Type B pancreatic cell (in vitro differentiated cells): ENCODE data around the gene SLC46A2. TPM values are rescaled to one million over a fixed set of nuclear protein-coding genes. Genes with fewer than 3 reads are reported as not detected.

ENCODE experiments used
- DNase-seq: peaks from one replicate; pipeline ENCODE4 v3.0.0; 2021; ENCODE audit warnings: mixed read lengths; ENCODE audit not compliant: unreplicated experiment; ENCODE audit errors: extremely low spot score
- H3K27ac Mint-ChIP-seq: 2 replicates; pipeline ENCODE4 v1.8.0; 2021; ENCODE audit warnings: mild to moderate bottlenecking, mixed read lengths
- H3K27me3 Mint-ChIP-seq: 2 replicates; pipeline ENCODE4 v1.8.0; 2021; ENCODE audit warnings: mixed read lengths
- H3K36me3 Mint-ChIP-seq: 2 replicates; pipeline ENCODE4 v1.8.0; 2021; ENCODE audit warnings: mixed read lengths
- H3K4me1 Mint-ChIP-seq: one replicate; pipeline ENCODE4 v1.8.0; 2021; ENCODE audit warnings: mixed read lengths; ENCODE audit not compliant: unreplicated experiment
- H3K4me3 Mint-ChIP-seq: 2 replicates; pipeline ENCODE4 v1.8.0; 2021; ENCODE audit warnings: mild to moderate bottlenecking, mixed read lengths
- H3K9me3 Mint-ChIP-seq: 2 replicates; pipeline ENCODE4 v1.8.0; 2021; ENCODE audit warnings: mixed read lengths
- CTCF ChIP-seq: fragments of 200-600 bp; sonication (generic); conservative IDR thresholded peaks from 2 replicates; pipeline ENCODE4 v1.5.0; 2021; ENCODE audit warnings: antibody characterized with exemption, mild to moderate bottlenecking
- total RNA-seq: library from RNA; stranded (reverse); gene quantifications from 2 replicates; pipeline ENCODE4 v1.2.1, GENCODE V29; 2021; ENCODE audit warnings: low replicate concordance

The SLC46A2 gene
- total RNA-seq, 1 donor from 2014 or later = not detected

GRCh38 chr9:112885324-112885723, 5.4 kb downstream of the SLC46A2 start:
- H3K9me3 Mint-ChIP-seq = no peaks in the 10 kb centered on the region
- peaks cover 17% of the 10 kb centered on the region for H3K27me3 Mint-ChIP-seq
- H3K27ac Mint-ChIP-seq = peak overlapping the region; percentile 88
- DNase-seq = no peak
- TF ChIP-seq CTCF = no peak
- peaks cover 4% of the 10 kb centered on the region for H3K36me3 Mint-ChIP-seq
- no peak overlapping the region for H3K4me3 Mint-ChIP-seq
- peaks cover 11% of the 10 kb centered on the region for H3K4me1 Mint-ChIP-seq

GRCh38 chr9:112884721-112885120, 6.0 kb downstream of the SLC46A2 start:
- no peak for DNase-seq
- Mint-ChIP-seq H3K9me3 (no peaks in the 10 kb centered on the region), H3K4me1 (peaks cover 11% of the 10 kb centered on the region), H3K4me3 (peak overlapping the region; percentile 34), H3K27ac (peak overlapping the region; percentile 88), H3K36me3 (peaks cover 4% of the 10 kb centered on the region), H3K27me3 (peaks cover 11% of the 10 kb centered on the region)
- no peak for TF ChIP-seq CTCF

- Mint-ChIP-seq H3K36me3 (peaks cover 4% of the 10 kb centered on the region), H3K27ac (peak overlapping the region; percentile 88), H3K4me3 (peak overlapping the region; percentile 34), H3K27me3 (peaks cover 5% of the 10 kb centered on the region), H3K4me1 (peaks cover 11% of the 10 kb centered on the region), H3K9me3 (no peaks in the 10 kb centered on the region)
- no peak for DNase-seq
- TF ChIP-seq CTCF = no peak
Measured at GRCh38 chr9:112884101-112884500, 6.6 kb downstream of the SLC46A2 start.

GRCh38 chr9:112881331-112881730, 9.3 kb downstream of the SLC46A2 start:
- H3K4me1 Mint-ChIP-seq = peaks cover 11% of the 10 kb centered on the region
- H3K27ac Mint-ChIP-seq = peak overlapping the region; percentile 83
- peaks cover 4% of the 10 kb centered on the region for H3K36me3 Mint-ChIP-seq
- no peaks in the 10 kb centered on the region for H3K9me3 Mint-ChIP-seq
- H3K27me3 Mint-ChIP-seq = no peaks in the 10 kb centered on the region
- H3K4me3 Mint-ChIP-seq = peak overlapping the region; percentile 16
- no peak for DNase-seq
- TF ChIP-seq CTCF = no peak

- Mint-ChIP-seq H3K4me3 (no peak overlapping the region), H3K4me1 (peaks cover 11% of the 10 kb centered on the region), H3K27me3 (no peaks in the 10 kb centered on the region), H3K36me3 (peaks cover 8% of the 10 kb centered on the region), H3K9me3 (no peaks in the 10 kb centered on the region), H3K27ac (no peak overlapping the region)
- TF ChIP-seq CTCF = no peak
- DNase-seq = no peak
Measured at GRCh38 chr9:112880650-112881049, 10.0 kb downstream of the SLC46A2 start.

GRCh38 chr9:112878752-112879151, 11.9 kb downstream of the SLC46A2 start:
- Mint-ChIP-seq H3K9me3 (no peaks in the 10 kb centered on the region), H3K27me3 (no peaks in the 10 kb centered on the region), H3K4me1 (peaks cover 5% of the 10 kb centered on the region), H3K27ac (no peak overlapping the region), H3K4me3 (no peak overlapping the region), H3K36me3 (peaks cover 8% of the 10 kb centered on the region)
- DNase-seq = no peak
- no peak for TF ChIP-seq CTCF
